Mesenchymal stem cell (in vitro differentiated cells and primary cell): Measurements from ENCODE around the gene PNPLA2.

ENCODE experiments used
- DNase-seq: peaks from one replicate; pipeline ENCODE4 v3.0.0-alpha.2; 2013
- H2AFZ ChIP-seq: one replicate; pipeline ENCODE4 v1.6.1; 2013; ENCODE audit warnings: low read depth, mild to moderate bottlenecking, control low read depth, inconsistent platforms, low read length, moderate library complexity
- H2AK5ac ChIP-seq: 2 replicates; pipeline ENCODE4 v1.6.1; 2013; ENCODE audit warnings: low read length, moderate library complexity, mild to moderate bottlenecking, inconsistent platforms; ENCODE audit not compliant: severe bottlenecking
- H2BK120ac ChIP-seq: one replicate; pipeline ENCODE4 v1.6.1; 2013; ENCODE audit warnings: low read depth, mild to moderate bottlenecking, inconsistent platforms, low read length, moderate library complexity
- H2BK12ac ChIP-seq, 2 experiments: one replicate each; pipeline ENCODE4 v1.6.1; 2013; ENCODE audit warnings: inconsistent platforms in 2 of 2, low read length in 2 of 2, mild to moderate bottlenecking in 2 of 2, moderate library complexity in 2 of 2, control low read depth in 1 of 2
- H2BK15ac ChIP-seq: one replicate; pipeline ENCODE4 v1.6.1; 2013; ENCODE audit warnings: mild to moderate bottlenecking, low read depth, inconsistent platforms; ENCODE audit not compliant: poor library complexity, severe bottlenecking
- H2BK5ac ChIP-seq: 2 replicates; pipeline ENCODE4 v1.6.1; 2013; ENCODE audit warnings: low read depth, mild to moderate bottlenecking, low read length, control low read depth, inconsistent platforms; ENCODE audit not compliant: poor library complexity, severe bottlenecking
- H3K14ac ChIP-seq, 2 experiments: one replicate each; pipeline ENCODE4 v1.6.1; 2013; ENCODE audit warnings: inconsistent platforms in 2 of 2, low read length in 2 of 2, control low read depth in 1 of 2, mild to moderate bottlenecking in 1 of 2, moderate library complexity in 1 of 2
- H3K18ac ChIP-seq, 2 experiments: one replicate each; pipeline ENCODE4 v1.6.1; 2013; ENCODE audit warnings: inconsistent platforms in 2 of 2, low read length in 2 of 2, control low read depth in 1 of 2, low read depth in 1 of 2, mild to moderate bottlenecking in 1 of 2
- H3K23ac ChIP-seq, 2 experiments: one replicate each; pipeline ENCODE4 v1.6.1; 2013; ENCODE audit warnings: inconsistent platforms in 2 of 2, low read length in 2 of 2, mild to moderate bottlenecking in 2 of 2, moderate library complexity in 2 of 2, control low read depth in 1 of 2
- H3K27ac ChIP-seq: 2 replicates; pipeline ENCODE4 v1.5.1; 2013; ENCODE audit warnings: mild to moderate bottlenecking, moderate library complexity, low read length, control low read depth, inconsistent platforms; ENCODE audit not compliant: poor library complexity, severe bottlenecking
- H3K27me3 ChIP-seq, 2 experiments: 2 replicates each; pipeline versions ENCODE4 v1.6.1 to v1.7.0; 2013; ENCODE audit warnings: low read length in 2 of 2, mild to moderate bottlenecking in 2 of 2, moderate library complexity in 2 of 2, control low read depth in 1 of 2, inconsistent platforms in 1 of 2; ENCODE audit not compliant: control insufficient read depth in 1 of 2, insufficient read depth in 1 of 2
- H3K36me3 ChIP-seq, 2 experiments: 2 replicates each; pipeline versions ENCODE4 v1.6.1 to v1.7.0; 2013; ENCODE audit warnings: low read length in 2 of 2, control low read depth in 1 of 2, inconsistent platforms in 1 of 2, low read depth in 1 of 2, mild to moderate bottlenecking in 1 of 2; ENCODE audit not compliant: insufficient read depth in 2 of 2, control insufficient read depth in 1 of 2
- H3K4ac ChIP-seq, 2 experiments: one replicate each; pipeline ENCODE4 v1.6.1; 2013; ENCODE audit warnings: inconsistent platforms in 2 of 2, low read length in 2 of 2, mild to moderate bottlenecking in 2 of 2, moderate library complexity in 2 of 2, control low read depth in 1 of 2, low read depth in 1 of 2
- H3K4me1 ChIP-seq: 2 replicates; pipeline ENCODE4 v1.6.1; 2013; ENCODE audit warnings: low read depth, low read length, control low read depth; ENCODE audit not compliant: control insufficient read depth, insufficient read depth
- H3K4me2 ChIP-seq: 2 replicates; pipeline ENCODE4 v1.6.1; 2013; ENCODE audit warnings: low read length, mild to moderate bottlenecking, inconsistent platforms; ENCODE audit not compliant: poor library complexity, severe bottlenecking
- H3K4me3 ChIP-seq, 2 experiments: 2 replicates each; pipeline versions ENCODE4 v1.5.1 to v1.7.0; 2013; ENCODE audit warnings: low read length in 2 of 2, mild to moderate bottlenecking in 2 of 2, control low read depth in 1 of 2, low read depth in 1 of 2; ENCODE audit not compliant: insufficient read depth in 1 of 2
- H3K79me1 ChIP-seq: replicated peaks from 2 replicates; pipeline ENCODE4 v1.6.1; 2013; ENCODE audit warnings: mild to moderate bottlenecking, control low read depth, low read length, inconsistent platforms; ENCODE audit not compliant: poor library complexity, severe bottlenecking
- H3K9ac ChIP-seq: 2 replicates; pipeline ENCODE4 v1.7.0; 2013; ENCODE audit warnings: mild to moderate bottlenecking, low read length, moderate library complexity
- H3K9me3 ChIP-seq: 2 replicates; pipeline ENCODE4 v1.7.0; 2013; ENCODE audit warnings: mild to moderate bottlenecking, low read length; ENCODE audit not compliant: control insufficient read depth
- H4K8ac ChIP-seq: one replicate; pipeline ENCODE4 v1.6.1; 2013; ENCODE audit warnings: inconsistent platforms, mild to moderate bottlenecking, low read length, moderate library complexity
- H4K91ac ChIP-seq: one replicate; pipeline ENCODE4 v1.6.1; 2013; ENCODE audit warnings: mild to moderate bottlenecking, low read length, inconsistent platforms
- WGBS: methylation state at CpG from one replicate; pipeline ENCODE4 v1.1.7; 2013; ENCODE audit warnings: mixed read lengths; 5-methylcytosine and 5-hydroxymethylcytosine counted together

PNPLA2 gene

GRCh38 chr11:795634-796564 lies 22.8 kb upstream of the PNPLA2 start:
- peak overlapping the region; percentile 79 for H3K27ac ChIP-seq
- peaks cover 40 to 62% of the 10 kb centered on the region in 2 experiments for H3K36me3 ChIP-seq
- H4K8ac ChIP-seq = peak overlapping the region; percentile 33
- no peaks in the 10 kb centered on the region for H3K27me3 ChIP-seq
- peak overlapping the region; percentile 89 for H2BK15ac ChIP-seq
- peak overlapping the region; percentile 72 to 94 for H3K18ac ChIP-seq
- H3K4me3 ChIP-seq = peak overlapping the region; percentile 51 to 89
- H3K4me1 ChIP-seq = peaks cover 34% of the 10 kb centered on the region
- no peak overlapping the region for H2AFZ ChIP-seq
- H3K23ac ChIP-seq = peak overlapping the region in 1 of 2 experiments; percentile 94
- peak overlapping the region; percentile 58 to 69 for H3K4ac ChIP-seq
- H3K79me1 ChIP-seq = peaks cover 14% of the 10 kb centered on the region
- 27% methylated on average over 12 of the region's 26 CpGs for WGBS
- no peak overlapping the region for H2BK5ac ChIP-seq
- H3K9ac ChIP-seq = peak overlapping the region; percentile 90
- peak; percentile 93 for DNase-seq
- no peak overlapping the region for H2AK5ac ChIP-seq
- H2BK120ac ChIP-seq = peak overlapping the region; percentile 21
- no peaks in the 10 kb centered on the region for H3K9me3 ChIP-seq
- H3K4me2 ChIP-seq = peak overlapping the region; percentile 90
- H2BK12ac ChIP-seq = peak overlapping the region; percentile 22 to 33
- peak overlapping the region; percentile 53 to 67 for H3K14ac ChIP-seq
- H4K91ac ChIP-seq = peak overlapping the region; percentile 58

- Histone ChIP-seq H3K27me3 (no peaks in the 10 kb centered on the region), H2BK5ac (peak overlapping the region; percentile 38), H3K4me2 (peak overlapping the region; percentile 90), H3K4me3 (peak overlapping the region; percentile 85 to 89), H2AFZ (no peak overlapping the region), H3K9me3 (no peaks in the 10 kb centered on the region), H3K36me3 (peaks cover 47 to 62% of the 10 kb centered on the region in 2 experiments), H3K9ac (peak overlapping the region; percentile 90), H3K79me1 (peaks cover 17% of the 10 kb centered on the region), H3K14ac (peak overlapping the region in 1 of 2 experiments; percentile 30), H3K23ac (peak overlapping the region in 1 of 2 experiments; percentile 75), H2AK5ac (peak overlapping the region; percentile 37), H3K18ac (peak overlapping the region; percentile 40 to 94), H2BK12ac (peak overlapping the region; percentile 22 to 85), H3K27ac (peak overlapping the region; percentile 79), H4K91ac (peak overlapping the region; percentile 5), H2BK15ac (peak overlapping the region; percentile 55), H4K8ac (peak overlapping the region; percentile 3), H3K4ac (peak overlapping the region; percentile 42 to 69), H2BK120ac (peak overlapping the region; percentile 36), H3K4me1 (peaks cover 33% of the 10 kb centered on the region)
- 47% methylated on average over 18 of the region's 18 CpGs for WGBS
- DNase-seq = no peak
Measured at GRCh38 chr11:796565-797295, 22.0 kb upstream of the PNPLA2 start.

GRCh38 chr11:797296-798092 lies 21.2 kb upstream of the PNPLA2 start:
- Histone ChIP-seq H3K4me1 (peaks cover 33% of the 10 kb centered on the region), H3K4me2 (peak overlapping the region; percentile 90), H2BK5ac (peak overlapping the region; percentile 33), H3K9ac (peak overlapping the region; percentile 90), H4K91ac (peak overlapping the region; percentile 89), H3K23ac (peak overlapping the region in 1 of 2 experiments; percentile 34), H3K18ac (peak overlapping the region; percentile 67 to 94), H3K36me3 (peaks cover 49 to 62% of the 10 kb centered on the region in 2 experiments), H4K8ac (peak overlapping the region; percentile 52), H2AK5ac (no peak overlapping the region), H2BK15ac (no peak overlapping the region), H2BK120ac (no peak overlapping the region), H3K27me3 (no peaks in the 10 kb centered on the region), H3K9me3 (no peaks in the 10 kb centered on the region), H3K4me3 (peak overlapping the region; percentile 85 to 89), H3K14ac (peak overlapping the region in 1 of 2 experiments; percentile 82), H2AFZ (peak overlapping the region; percentile 60), H3K4ac (peak overlapping the region; percentile 21 to 77), H3K79me1 (peaks cover 18% of the 10 kb centered on the region), H3K27ac (peak overlapping the region; percentile 79), H2BK12ac (peak overlapping the region in 1 of 2 experiments; percentile 23)
- DNase-seq = peak; percentile 96
- 0% methylated on average over 37 of the region's 57 CpGs for WGBS
